Body of pancreas (tissue), 4 donors: Measurements from ENCODE around the gene FOXD4L6. TPM values are rescaled to one million over a fixed set of nuclear protein-coding genes. Genes with fewer than 3 reads are reported as not detected.
"Not testable (repeated sequence)": the region's sequence is repeated elsewhere in the genome, so short reads cannot be mapped to it uniquely, and the experiment has no call there.

Experiments used
- ATAC-seq: fragments of 150-250 bp; one replicate; pipeline ENCODE4 v1.9.1; 2016
- DNase-seq, 4 donors: peaks; one replicate each; pipeline ENCODE4 v3.0.0-alpha.2; 2019
- H3K27ac ChIP-seq, 4 donors: fragments of 200-600 bp; sonication (generic); 1 replicate in 3 of 4; 2 replicates in 1 of 4; pipeline versions ENCODE4 v1.5.1 to v1.6.1; 2016 to 2019; ENCODE audit warnings: mild to moderate bottlenecking in 1 of 4, mixed read lengths in 1 of 4, moderate library complexity in 1 of 4
- H3K27me3 ChIP-seq, 2 donors: fragments of 200-600 bp; sonication (generic); one replicate each; pipeline ENCODE4 v1.6.0; 2016; ENCODE audit warnings: mild to moderate bottlenecking in 1 of 2
- H3K36me3 ChIP-seq, 2 donors: fragments of 200-600 bp; sonication (generic); replicated peaks in 1 of 2; 2 replicates each; pipeline ENCODE4 v1.5.1; 2016; ENCODE audit warnings: low read depth in 2 of 2; ENCODE audit not compliant: insufficient read depth in 1 of 2
- H3K4me1 ChIP-seq: fragments of 200-600 bp; sonication (generic); one replicate; pipeline ENCODE4 v1.6.0; 2016
- H3K4me3 ChIP-seq, 2 donors: fragments of 200-600 bp; sonication (generic); 1 replicate in 1 of 2; 2 replicates in 1 of 2; pipeline ENCODE4 v1.5.1; 2016 to 2019
- H3K9me3 ChIP-seq, 3 donors: fragments of 200-600 bp; sonication (generic); 1 replicate in 2 of 3; 2 replicates in 1 of 3; pipeline ENCODE4 v1.5.1; 2016
- WGBS, 2 donors: methylation state at CpG; one replicate each; pipeline ENCODE4 v1.1.5; 2017; 5-methylcytosine and 5-hydroxymethylcytosine counted together
- intact Hi-C: fragments of 100-400 bp; cut with DNase I; formaldehyde crosslinking; loops from one replicate; pipeline ENCODE4 v1.15.1; 2023
- total RNA-seq, 2 donors: library from RNA; depleted of rRNA; stranded (reverse); fragments of >200 nt; gene quantifications; one replicate each; pipeline ENCODE4 v1.1.0, GENCODE V29; 2016

The FOXD4L6 gene
- not detected for total RNA-seq

- H3K27ac ChIP-seq, H3K9me3 ChIP-seq, H3K36me3 ChIP-seq, intact Hi-C loops, DNase-seq, H3K27me3 ChIP-seq, H3K4me1 ChIP-seq, H3K4me3 ChIP-seq, ATAC-seq: not testable (repeated sequence)
- no CpG with 5 or more reads among the region's 15 CpGs for WGBS, 2 donors
Observed at GRCh38 chr9:41128581-41128980, at the start of gene FOXD4L6. FOXD4L6 (minus strand) TSS chr9:41128681; CDS start chr9:41128383, 298 bp downstream.

DNA sequence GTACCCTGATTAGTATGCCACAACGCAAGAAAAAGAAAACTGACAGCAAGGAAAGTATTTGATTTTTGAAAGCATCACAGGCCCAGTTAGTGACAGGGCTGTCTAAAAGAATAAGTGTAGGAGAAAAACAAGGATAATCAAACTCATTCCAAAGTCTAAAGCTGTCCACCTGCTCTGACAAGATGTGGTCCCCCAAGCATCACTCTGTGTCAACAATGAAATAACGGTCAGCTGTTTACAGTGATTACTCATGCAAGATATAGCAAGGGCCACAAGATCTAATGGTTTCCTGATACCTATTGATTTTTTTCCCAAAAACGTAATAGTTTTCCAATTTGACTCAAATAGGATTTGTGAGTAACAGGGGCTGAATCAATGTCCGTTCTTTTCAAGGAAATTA lies 46.5 kb upstream of the FOXD4L6 start:
- H3K4me1 ChIP-seq, H3K27ac ChIP-seq, intact Hi-C loops, H3K9me3 ChIP-seq, ATAC-seq, H3K36me3 ChIP-seq, H3K4me3 ChIP-seq, DNase-seq, H3K27me3 ChIP-seq: not testable (repeated sequence)
- 28 to 31% methylated on average over 3 to 4 of the region's 4 CpGs for WGBS, 2 donors

- 85% methylated on average over 6 of the region's 18 CpGs; no CpG with 5 or more reads in 1 of the 2 donors for WGBS, 2 donors
- H3K9me3 ChIP-seq, H3K27me3 ChIP-seq, H3K36me3 ChIP-seq, H3K4me1 ChIP-seq, H3K4me3 ChIP-seq, DNase-seq, ATAC-seq, H3K27ac ChIP-seq, intact Hi-C loops: not testable (repeated sequence)
Observed at GRCh38 chr9:41150116-41150515, 21.6 kb upstream of the FOXD4L6 start.

GRCh38 chr9:41141878-41142277 lies 13.4 kb upstream of the FOXD4L6 start:
- 50 to 65% methylated on average over 1 to 2 of the region's 2 CpGs for WGBS, 2 donors
- DNase-seq, H3K9me3 ChIP-seq, intact Hi-C loops, H3K36me3 ChIP-seq, H3K4me1 ChIP-seq, ATAC-seq, H3K27ac ChIP-seq, H3K27me3 ChIP-seq, H3K4me3 ChIP-seq: not testable (repeated sequence)

GRCh38 chr9:41126746-41127446 lies 1.6 kb downstream of the FOXD4L6 start:
- ATAC-seq, H3K9me3 ChIP-seq, intact Hi-C loops, H3K36me3 ChIP-seq, H3K27ac ChIP-seq, DNase-seq, H3K4me3 ChIP-seq, H3K4me1 ChIP-seq, H3K27me3 ChIP-seq: not testable (repeated sequence)
- 5% methylated on average over 12 of the region's 45 CpGs; no CpG with 5 or more reads in 1 of the 2 donors for WGBS, 2 donors

DNA sequence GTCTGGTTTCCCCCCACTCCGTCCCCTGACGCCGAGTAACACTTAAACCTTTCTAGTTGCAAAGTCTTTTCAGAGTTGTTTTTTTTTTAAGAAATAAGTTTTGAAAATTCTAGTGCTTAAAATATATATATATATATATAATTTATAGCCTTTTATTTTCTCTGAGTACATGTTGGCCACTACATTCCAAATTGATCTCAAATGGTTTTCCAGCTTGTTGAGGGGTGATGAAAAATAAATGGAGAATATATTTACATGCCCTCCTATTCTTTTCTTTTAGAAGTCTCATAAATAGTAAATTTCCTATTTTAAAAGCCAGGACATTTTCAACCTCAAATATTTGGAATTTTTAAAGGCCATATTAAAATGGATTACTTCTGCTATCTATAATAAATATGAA lies 2.5 kb downstream of the FOXD4L6 start:
- H3K4me1 ChIP-seq, H3K27me3 ChIP-seq, H3K36me3 ChIP-seq, H3K9me3 ChIP-seq, intact Hi-C loops, H3K27ac ChIP-seq, DNase-seq, ATAC-seq, H3K4me3 ChIP-seq: not testable (repeated sequence)
- WGBS, 2 donors, result 20 to 24% methylated on average over 1 to 3 of the region's 3 CpGs

DNA sequence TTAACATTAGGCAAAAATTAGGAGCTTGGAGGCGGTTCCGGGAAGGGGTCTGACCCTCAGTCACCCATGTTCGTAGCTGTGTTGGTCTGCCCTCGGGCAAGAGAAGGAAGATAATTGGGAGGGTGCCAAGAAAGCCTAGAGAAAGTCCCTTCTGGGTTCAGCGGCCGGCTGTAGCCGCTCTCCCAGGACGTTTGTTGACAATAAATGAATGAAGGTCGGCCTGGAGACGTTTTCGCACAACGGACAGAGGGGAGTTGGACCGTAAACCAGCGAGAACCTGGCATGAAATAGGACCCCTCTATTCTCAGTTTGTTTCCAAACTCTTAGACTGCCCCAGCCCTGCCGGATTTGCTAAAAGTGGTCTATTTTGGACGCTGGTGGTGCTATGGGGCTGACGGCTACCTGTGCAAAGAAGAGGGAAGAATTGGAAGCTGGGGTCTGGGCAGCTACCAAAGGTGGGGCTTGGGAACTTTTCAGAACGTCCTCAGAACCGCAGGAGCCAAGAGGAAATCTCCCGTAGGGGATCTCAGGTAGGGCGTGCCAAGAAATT lies 3.3 kb downstream of the FOXD4L6 start:
- H3K4me1 ChIP-seq, H3K9me3 ChIP-seq, DNase-seq, H3K4me3 ChIP-seq, intact Hi-C loops, ATAC-seq, H3K27me3 ChIP-seq, H3K36me3 ChIP-seq, H3K27ac ChIP-seq: not testable (repeated sequence)
- WGBS, 2 donors, result no CpG with 5 or more reads among the region's 21 CpGs

- intact Hi-C loops, ATAC-seq, H3K4me1 ChIP-seq, H3K36me3 ChIP-seq, H3K9me3 ChIP-seq, H3K4me3 ChIP-seq, H3K27ac ChIP-seq, H3K27me3 ChIP-seq, DNase-seq: not testable (repeated sequence)
- 11 to 17% methylated on average over 8 to 12 of the region's 52 CpGs for WGBS, 2 donors
Observed at GRCh38 chr9:41124250-41125108, 4.0 kb downstream of the FOXD4L6 start.

DNA sequence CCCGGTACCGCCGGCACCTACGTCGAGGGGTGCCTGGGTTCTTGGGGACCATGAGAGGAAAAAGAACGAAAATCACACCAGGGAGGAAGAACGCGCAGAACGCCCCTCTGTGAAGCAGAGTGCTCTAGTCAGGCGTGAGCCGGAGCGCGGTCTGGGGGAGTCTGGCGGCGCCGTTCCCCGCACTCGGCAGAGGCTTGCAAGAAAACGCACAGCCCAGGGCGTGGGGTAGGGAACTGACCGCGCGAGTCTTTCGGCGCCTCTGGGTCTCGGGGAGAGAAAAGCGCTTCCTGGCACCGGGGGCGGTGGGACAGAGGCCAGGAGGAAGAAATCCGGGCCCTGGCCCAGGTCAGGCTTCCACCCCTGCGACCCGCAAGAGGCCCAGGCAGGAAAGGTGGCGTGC lies 4.7 kb downstream of the FOXD4L6 start:
- intact Hi-C loops, H3K27ac ChIP-seq, H3K4me3 ChIP-seq, H3K9me3 ChIP-seq, ATAC-seq, H3K4me1 ChIP-seq, H3K36me3 ChIP-seq, H3K27me3 ChIP-seq, DNase-seq: not testable (repeated sequence)
- WGBS, 2 donors, result 4% methylated on average over 13 of the region's 33 CpGs; no CpG with 5 or more reads in 1 of the 2 donors

DNA sequence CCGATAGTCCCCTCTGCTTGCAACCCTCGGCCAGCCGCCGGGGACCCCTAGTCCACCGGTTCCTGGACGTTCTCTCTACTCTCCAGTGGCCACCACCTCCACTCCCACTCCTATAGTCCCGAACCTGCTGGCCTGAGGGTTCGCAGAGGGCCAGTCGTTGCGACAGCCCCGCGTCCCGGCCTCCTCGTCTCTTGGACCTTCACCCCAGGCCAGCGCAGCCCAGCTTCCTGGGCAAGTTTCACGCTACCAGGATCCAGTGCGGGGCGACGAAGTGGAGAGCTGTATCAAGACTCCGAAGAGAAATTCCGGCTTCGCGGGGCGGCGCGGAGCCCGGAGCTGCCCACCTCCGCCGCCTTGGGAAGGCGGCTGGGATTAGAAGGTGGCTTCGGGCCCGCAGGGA lies 5.1 kb downstream of the FOXD4L6 start:
- H3K27me3 ChIP-seq, H3K4me3 ChIP-seq, intact Hi-C loops, H3K4me1 ChIP-seq, ATAC-seq, H3K9me3 ChIP-seq, H3K27ac ChIP-seq, DNase-seq, H3K36me3 ChIP-seq: not testable (repeated sequence)
- no CpG with 5 or more reads among the region's 32 CpGs for WGBS, 2 donors

DNA sequence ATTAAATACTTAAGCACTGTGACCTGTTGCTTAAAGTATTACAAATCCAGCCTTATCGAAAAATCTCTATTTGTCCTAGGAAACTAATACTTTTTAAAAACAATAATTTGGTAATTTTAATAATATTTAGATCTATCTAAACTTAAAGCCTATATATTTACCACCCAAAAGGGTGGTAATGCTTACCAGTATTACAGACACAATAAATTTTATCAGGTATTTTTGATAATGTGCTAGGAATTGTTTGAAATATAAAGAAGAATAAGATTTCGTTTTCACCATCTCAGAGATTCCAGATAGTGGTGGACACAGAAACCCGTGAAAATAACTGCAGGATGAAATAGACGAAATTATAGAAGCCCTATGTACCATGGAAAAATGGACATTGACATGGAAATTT lies 7.8 kb downstream of the FOXD4L6 start:
- H3K27ac ChIP-seq, H3K4me3 ChIP-seq, intact Hi-C loops, H3K36me3 ChIP-seq, H3K9me3 ChIP-seq, DNase-seq, H3K4me1 ChIP-seq, H3K27me3 ChIP-seq, ATAC-seq: not testable (repeated sequence)
- WGBS, 2 donors, result 31 to 46% methylated on average over 2 to 4 of the region's 4 CpGs
